Panc1 (cell line): Measurements from ENCODE around the gene APEX1.

ENCODE experiments used
- POLR2AphosphoS5 ChIP-seq: IDR thresholded peaks from 2 replicates; pipeline ENCODE4 v1.6.1; 2012; ENCODE audit warnings: mild to moderate bottlenecking, low read depth, low read length, moderate library complexity
- TF ChIP-seq, protein P1 (sequence below): fragments of 450-650 bp; IDR thresholded peaks from 2 replicates; pipeline ENCODE4 v1.5.1; 2017; ENCODE audit warnings: mild to moderate bottlenecking
- TF ChIP-seq, protein P2 (sequence below), 2 experiments: IDR thresholded peaks; 2 replicates each; pipeline ENCODE4 v1.6.1; 2011 to 2012; ENCODE audit warnings: low read depth in 2 of 2, control low read depth in 1 of 2, low read length in 1 of 2, mild to moderate bottlenecking in 1 of 2, moderate library complexity in 1 of 2; ENCODE audit not compliant: insufficient read depth in 1 of 2

DNA sequence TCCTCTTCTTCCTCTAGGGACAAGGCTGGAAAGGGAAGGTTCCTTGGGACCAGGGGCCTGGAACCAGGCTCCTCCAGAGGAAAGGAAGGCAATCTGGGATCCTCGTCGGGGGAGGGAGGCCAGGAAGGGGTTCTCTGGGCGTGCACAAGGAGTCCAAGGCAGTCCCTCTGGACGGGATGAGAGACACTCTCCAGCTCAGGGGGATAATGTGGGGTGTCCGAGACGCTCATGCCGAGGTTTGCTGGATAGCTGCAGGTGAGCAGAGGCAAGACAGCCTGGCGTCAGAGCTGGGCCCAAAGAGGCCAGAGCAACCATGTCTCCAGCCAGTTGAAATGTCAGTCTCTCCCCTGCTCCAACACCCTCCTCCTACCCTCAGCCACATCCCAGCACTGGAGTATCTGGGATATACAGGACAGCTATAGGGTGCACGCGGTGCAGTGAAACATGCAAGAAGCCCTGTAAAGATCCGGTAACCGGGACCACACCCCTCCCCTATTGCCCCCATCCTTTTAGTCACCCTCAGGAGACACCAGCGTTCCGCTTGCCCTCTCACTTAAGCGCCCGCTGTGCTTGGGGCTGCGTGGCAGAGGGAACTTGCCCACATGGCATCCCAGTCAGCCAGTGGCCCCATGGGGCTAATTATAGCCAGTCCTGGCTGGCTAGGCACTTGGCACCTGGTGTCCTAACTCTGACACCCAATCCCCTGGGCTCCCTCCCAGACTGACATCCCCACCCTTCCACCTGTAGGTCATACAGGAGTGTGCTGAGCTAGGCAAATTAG, 19.3 kb upstream of the APEX1 start, which contains the start of gene KLHL33:
- TF ChIP-seq, protein P1, sequence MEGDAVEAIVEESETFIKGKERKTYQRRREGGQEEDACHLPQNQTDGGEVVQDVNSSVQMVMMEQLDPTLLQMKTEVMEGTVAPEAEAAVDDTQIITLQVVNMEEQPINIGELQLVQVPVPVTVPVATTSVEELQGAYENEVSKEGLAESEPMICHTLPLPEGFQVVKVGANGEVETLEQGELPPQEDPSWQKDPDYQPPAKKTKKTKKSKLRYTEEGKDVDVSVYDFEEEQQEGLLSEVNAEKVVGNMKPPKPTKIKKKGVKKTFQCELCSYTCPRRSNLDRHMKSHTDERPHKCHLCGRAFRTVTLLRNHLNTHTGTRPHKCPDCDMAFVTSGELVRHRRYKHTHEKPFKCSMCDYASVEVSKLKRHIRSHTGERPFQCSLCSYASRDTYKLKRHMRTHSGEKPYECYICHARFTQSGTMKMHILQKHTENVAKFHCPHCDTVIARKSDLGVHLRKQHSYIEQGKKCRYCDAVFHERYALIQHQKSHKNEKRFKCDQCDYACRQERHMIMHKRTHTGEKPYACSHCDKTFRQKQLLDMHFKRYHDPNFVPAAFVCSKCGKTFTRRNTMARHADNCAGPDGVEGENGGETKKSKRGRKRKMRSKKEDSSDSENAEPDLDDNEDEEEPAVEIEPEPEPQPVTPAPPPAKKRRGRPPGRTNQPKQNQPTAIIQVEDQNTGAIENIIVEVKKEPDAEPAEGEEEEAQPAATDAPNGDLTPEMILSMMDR = no peak
- no peak for TF ChIP-seq POLR2AphosphoS5
- TF ChIP-seq, protein P2, sequence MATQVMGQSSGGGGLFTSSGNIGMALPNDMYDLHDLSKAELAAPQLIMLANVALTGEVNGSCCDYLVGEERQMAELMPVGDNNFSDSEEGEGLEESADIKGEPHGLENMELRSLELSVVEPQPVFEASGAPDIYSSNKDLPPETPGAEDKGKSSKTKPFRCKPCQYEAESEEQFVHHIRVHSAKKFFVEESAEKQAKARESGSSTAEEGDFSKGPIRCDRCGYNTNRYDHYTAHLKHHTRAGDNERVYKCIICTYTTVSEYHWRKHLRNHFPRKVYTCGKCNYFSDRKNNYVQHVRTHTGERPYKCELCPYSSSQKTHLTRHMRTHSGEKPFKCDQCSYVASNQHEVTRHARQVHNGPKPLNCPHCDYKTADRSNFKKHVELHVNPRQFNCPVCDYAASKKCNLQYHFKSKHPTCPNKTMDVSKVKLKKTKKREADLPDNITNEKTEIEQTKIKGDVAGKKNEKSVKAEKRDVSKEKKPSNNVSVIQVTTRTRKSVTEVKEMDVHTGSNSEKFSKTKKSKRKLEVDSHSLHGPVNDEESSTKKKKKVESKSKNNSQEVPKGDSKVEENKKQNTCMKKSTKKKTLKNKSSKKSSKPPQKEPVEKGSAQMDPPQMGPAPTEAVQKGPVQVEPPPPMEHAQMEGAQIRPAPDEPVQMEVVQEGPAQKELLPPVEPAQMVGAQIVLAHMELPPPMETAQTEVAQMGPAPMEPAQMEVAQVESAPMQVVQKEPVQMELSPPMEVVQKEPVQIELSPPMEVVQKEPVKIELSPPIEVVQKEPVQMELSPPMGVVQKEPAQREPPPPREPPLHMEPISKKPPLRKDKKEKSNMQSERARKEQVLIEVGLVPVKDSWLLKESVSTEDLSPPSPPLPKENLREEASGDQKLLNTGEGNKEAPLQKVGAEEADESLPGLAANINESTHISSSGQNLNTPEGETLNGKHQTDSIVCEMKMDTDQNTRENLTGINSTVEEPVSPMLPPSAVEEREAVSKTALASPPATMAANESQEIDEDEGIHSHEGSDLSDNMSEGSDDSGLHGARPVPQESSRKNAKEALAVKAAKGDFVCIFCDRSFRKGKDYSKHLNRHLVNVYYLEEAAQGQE (IDR thresholded peaks at IDR 0.05; ENCODE audit: insufficient read depth in 1 of 2, low read depth in 2 of 2, low read length in 1 of 2) = no peak
